NCI-H2196 treated with DMSO at 0.1 percent for 48 hours (cell line): Measurements from ENCODE around the gene SH3TC1.
A peak's percentile ranks its signal among the peaks of the same experiment; 100 is the strongest.

Experiments
- DNase-seq: peaks from one replicate; lab custom pipeline; 2025; ENCODE audit not compliant: unreplicated experiment; lab: John Stamatoyannopoulos, UW

The SH3TC1 gene

GRCh38 chr4:8228319-8229250, 29.5 kb downstream of the SH3TC1 start:
- peak; percentile 39 for DNase-seq

- no peak for DNase-seq
Measured at GRCh38 chr4:8229331-8229975, 30.4 kb downstream of the SH3TC1 start.

DNA sequence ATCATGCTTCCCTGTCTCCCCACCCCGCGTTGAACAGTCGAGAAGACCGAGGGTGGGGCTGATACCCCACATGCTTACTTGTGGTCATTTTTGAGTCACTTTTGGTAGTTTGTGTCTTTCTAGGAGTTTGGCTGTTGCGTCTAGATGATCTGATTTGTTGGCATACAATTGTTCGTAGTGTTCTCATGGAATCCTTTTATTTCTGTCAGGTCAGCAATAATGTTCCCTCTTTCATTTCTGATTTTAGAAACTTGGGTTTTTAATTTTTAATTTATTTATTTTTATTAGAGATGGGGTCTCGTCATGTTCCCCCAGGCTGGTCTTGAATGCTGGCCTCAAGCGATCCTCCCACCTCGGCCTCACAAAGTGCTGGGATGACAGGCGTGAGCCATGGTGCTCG, 30.9 kb downstream of the SH3TC1 start:
- no peak for DNase-seq

GRCh38 chr4:8230891-8231290, 31.8 kb downstream of the SH3TC1 start:
- no peak for DNase-seq

DNA sequence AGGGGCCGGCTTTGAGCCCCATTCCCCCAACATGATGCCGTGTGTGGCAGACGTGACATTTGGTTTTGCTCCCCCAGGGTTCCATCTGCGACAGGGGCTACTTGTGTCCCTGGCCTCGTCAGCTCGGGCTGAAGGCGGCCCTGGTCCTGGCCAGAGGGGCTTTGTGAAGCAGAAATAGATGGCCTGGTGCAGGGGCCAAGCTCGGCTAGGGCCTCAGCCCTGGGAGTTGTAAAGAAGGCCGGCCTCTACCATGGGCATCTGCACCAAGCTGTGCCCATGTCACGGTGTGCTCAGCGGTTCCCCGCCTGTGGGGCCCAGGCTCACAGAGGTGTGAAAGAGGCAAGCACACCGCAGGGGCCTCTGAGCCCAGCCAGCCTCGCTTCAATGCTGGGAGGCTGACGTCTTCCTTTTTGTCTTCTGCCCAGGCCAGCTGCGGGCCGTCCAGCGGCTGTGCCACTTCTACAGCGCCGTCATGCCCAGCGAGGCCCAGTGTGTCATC, 32.5 kb downstream of the SH3TC1 start:
- DNase-seq, result no peak

GRCh38 chr4:8232748-8233147, 33.7 kb downstream of the SH3TC1 start:
- DNase-seq, result no peak

DNA sequence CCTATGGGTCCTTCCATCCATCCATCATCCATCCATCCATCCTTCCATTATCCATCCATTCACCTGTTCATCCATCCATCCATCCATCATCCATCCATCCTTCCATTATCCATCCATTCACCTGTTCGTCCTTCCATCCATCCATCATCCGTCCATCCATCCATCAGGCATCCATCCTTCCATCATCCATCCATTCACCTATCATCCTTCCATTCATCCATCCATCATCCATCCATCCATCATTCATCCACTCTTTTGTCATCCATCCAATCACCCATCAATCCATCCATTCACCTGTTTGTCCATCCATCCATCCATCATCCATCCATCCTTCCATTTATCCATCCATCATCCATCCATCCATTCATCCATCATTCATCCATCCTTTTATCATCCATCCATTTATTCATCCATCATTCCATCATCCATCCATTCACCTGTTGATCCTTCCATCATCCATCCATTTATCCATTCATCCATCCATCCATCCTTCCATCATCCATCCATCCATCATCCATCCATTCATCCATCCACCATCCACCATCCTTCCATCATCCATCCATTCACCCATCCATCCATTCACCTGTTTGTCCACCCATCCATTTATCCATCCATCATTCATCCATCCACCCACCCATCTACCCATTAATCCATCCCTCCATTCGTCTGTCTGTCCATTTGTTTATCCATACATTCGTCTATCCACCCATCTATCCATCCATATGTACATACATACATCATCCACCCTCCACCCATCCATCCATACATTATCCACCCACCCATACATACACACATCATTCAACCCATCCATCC, 34.8 kb downstream of the SH3TC1 start:
- DNase-seq, result no peak

GRCh38 chr4:8234715-8235114, 35.6 kb downstream of the SH3TC1 start:
- no peak for DNase-seq

DNA sequence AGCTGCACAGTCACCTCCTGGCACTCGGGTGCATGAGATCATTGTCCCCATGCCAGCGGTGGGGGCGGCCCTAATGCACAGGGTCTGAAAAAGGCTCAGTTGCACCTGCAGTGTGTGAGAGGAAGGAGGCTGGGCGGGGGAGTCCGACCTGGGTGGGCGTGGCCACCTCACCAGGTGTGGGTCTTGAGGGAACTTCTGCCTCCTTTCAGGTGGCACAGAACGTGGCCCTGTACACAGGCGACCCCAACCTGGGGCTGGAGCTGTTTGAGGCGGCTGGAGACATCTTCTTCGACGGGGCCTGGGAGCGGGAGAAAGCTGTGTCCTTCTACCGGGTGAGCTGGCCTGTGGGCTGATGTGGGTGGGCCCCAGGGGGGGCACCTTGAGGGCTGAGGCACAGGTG, 36.1 kb downstream of the SH3TC1 start:
- no peak for DNase-seq

DNA sequence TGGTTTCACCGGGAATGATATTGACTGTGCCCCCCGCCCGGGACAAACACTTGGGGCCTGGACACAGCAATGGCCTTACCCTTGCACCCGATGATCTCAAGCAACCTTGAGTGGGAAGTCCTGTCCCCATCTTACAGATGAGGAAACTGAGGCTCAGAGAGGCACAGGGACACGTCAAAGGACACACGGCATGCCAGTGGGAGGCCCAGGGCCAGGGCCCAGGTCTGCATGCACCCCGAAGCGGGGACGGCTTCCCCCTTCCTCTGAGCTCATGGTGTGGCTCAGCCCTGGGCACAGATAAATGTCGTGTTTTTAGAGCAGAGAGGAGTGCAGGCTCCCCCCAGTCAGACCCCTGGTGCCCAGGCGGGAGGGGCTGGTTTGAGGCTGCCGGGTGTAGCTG, 36.6 kb downstream of the SH3TC1 start:
- DNase-seq, result no peak

DNA sequence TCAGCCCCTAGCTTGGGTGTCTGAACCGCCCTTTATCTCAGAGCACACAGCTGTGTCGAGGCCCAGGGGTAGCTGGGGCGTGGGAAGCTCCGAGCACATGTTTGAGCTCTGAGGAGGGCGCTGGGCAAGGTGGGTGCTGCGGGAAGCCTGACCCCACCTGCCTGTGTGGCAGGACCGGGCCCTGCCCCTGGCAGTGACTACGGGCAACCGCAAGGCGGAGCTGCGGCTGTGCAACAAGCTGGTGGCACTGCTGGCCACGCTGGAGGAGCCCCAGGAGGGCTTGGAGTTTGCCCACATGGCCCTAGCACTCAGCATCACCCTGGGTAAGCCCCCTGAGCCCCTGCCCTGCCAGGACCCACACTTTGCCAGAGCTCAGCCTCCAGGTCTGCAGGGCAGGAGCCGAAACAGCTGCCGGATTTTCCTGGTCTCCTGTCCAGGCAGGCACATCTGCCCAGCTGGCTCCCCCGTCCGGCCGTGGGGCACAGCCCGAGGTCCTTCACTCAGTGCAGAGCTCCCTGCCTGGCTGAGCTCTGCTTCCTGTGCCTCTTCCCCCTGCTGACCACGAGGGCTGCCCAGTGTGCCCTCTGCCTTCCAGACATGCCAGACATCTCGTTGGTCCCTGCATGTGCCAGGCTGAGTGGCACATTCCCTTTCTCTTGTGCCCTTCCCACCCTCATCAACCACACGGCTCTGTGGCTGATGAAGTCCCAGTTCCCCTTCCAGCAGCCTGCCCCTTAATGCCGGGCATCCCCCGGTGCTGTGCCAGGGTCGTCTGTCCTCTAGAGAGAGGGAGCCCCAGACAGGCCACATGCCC, 37.2 kb downstream of the SH3TC1 start:
- DNase-seq, result no peak

DNA sequence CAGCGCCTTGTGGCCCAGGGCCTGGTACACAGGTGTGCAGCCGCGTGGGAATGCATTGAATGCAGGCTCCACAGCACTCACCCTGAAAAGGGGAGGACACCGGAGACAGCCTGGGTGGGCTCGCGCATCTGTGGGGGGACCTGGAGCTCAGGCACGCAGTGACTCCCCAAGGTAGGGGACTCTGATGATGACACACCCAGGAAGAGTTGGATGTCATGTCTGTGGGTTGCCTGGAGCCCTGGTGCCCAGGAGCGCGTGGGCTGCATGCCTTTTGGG, 37.8 kb downstream of the SH3TC1 start:
- no peak for DNase-seq

DNA sequence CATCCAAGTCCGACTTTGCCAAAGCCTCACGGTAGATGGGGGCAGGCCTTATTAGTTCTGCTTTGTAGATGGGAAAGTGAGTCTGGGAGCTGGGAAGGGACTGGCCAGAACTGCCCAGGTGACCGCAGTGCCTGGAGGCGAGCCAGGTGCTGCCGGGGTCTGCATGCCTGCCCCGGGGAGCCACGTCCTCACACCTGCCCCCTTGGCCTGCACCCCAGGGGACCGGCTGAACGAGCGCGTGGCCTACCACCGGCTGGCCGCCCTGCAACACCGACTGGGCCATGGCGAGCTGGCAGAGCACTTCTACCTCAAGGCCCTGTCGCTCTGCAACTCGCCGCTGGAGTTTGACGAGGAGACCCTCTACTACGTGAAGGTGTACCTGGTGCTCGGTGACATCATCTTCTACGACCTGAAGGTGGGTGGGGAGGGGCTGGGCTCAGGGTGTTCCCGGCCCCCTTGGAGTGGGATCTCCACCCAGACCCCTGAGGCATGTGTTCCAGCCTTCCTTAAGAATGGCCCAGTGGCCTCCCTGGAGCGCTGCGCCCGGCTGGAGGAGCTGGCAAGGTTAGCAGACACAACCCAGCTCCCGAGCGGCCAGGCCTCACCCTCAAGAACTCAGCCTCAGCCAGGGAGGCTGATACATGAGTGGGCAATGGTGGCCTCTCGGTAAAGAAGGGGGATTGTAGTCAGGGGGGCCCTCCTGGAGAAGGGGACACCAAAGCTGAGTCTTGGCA, 38.3 kb downstream of the SH3TC1 start:
- no peak for DNase-seq

- DNase-seq, result no peak
Measured at GRCh38 chr4:8238036-8238511, 39.0 kb downstream of the SH3TC1 start.

DNA sequence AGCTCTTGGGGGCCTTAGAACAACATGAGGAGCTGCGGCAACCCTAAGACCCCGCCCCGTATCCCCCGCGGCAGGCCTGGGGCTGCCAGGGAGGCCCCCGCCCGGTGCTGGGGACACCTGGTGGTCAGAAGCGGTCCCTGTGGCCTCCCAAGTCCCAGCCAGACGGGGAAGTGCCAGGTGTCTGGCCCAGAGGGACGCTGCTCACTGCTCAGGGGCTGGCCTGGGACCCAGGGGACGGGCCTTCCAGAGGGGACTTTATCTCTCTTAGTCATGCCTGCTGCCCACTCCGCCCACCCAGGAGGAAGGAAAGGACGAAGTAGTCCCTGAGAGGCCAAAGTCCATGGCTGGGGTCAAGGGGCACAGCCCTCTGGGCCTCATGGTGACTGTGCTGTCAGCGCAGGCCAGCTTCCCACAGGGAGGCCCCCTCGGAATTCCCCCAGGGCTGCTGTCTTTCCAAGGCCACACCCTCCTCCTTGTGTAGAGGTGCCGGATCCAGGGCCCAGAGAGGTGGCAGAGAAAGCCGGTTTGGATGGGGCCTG, 39.5 kb downstream of the SH3TC1 start:
- DNase-seq, result no peak

DNA sequence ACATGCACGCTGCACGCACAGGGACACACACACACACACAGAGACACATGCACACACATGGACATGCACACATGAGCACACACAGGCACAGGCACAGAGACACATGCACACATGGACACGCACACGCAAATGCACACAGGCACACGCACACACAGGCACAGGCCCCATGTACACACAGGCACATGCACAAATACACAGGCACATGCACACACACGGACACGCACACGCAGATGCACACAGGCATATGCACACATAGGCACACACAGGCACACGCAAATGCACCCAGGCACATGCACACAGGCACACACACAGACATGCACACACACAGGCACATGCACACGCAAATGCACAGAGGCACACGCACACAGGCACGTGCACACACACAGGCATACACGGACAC, 40.1 kb downstream of the SH3TC1 start:
- DNase-seq, result no peak

- DNase-seq, result no peak
Measured at GRCh38 chr4:8239661-8240060, 40.6 kb downstream of the SH3TC1 start.

- DNase-seq, result no peak
Measured at GRCh38 chr4:8240211-8241041, 41.3 kb downstream of the SH3TC1 start.

GRCh38 chr4:8241211-8241779, 42.2 kb downstream of the SH3TC1 start:
- no peak for DNase-seq
